Measurements from ENCODE around the gene FLAD1.

- TF ChIP-seq CTCF (IDR thresholded peaks at IDR 0.05) (no peak), POLR2AphosphoS5 (IDR thresholded peaks at IDR 0.05) (no peak), EP300 (IDR thresholded peaks at IDR 0.05) (no peak)
These were observed 46.5 kb downstream of the FLAD1 start for GRCh38 chr1:155029513-155030242.
